Activated naive CD8-positive, alpha-beta T cell treated with anti-CD3 and anti-CD28 coated beads for 36 hours (primary cell): Measurements from ENCODE around the gene MAP3K3. TPM values are rescaled to one million over a fixed set of nuclear protein-coding genes. Genes with fewer than 3 reads are reported as not detected.
A peak's percentile ranks its signal among the peaks of the same experiment; 100 is the strongest.

Experiments
- DNase-seq: peaks from one replicate; pipeline ENCODE4 v3.0.0; 2021
- H3K27ac Mint-ChIP-seq: one replicate; pipeline ENCODE4 v1.8.0; 2022; ENCODE audit warnings: mild to moderate bottlenecking, moderate library complexity, mixed read lengths
- H3K27me3 Mint-ChIP-seq: one replicate; pipeline ENCODE4 v1.8.0; 2022; ENCODE audit warnings: mild to moderate bottlenecking, mixed read lengths
- H3K36me3 Mint-ChIP-seq: one replicate; pipeline ENCODE4 v1.8.0; 2021; ENCODE audit warnings: mild to moderate bottlenecking, mixed read lengths
- H3K4me1 Mint-ChIP-seq: one replicate; pipeline ENCODE4 v1.8.0; 2021; ENCODE audit warnings: mixed read lengths
- H3K4me3 Mint-ChIP-seq: one replicate; pipeline ENCODE4 v1.8.0; 2022; ENCODE audit warnings: mild to moderate bottlenecking, moderate library complexity, mixed read lengths
- H3K9me3 Mint-ChIP-seq: one replicate; pipeline ENCODE4 v1.8.0; 2022; ENCODE audit warnings: mixed read lengths
- total RNA-seq, 2 experiments: library from RNA; stranded (reverse); gene quantifications; one replicate each; pipeline ENCODE4 v1.2.3, GENCODE V29; 2021

Gene MAP3K3
- total RNA-seq, 2 experiments from 2014 or later: 20.1 to 20.8 TPM

DNA sequence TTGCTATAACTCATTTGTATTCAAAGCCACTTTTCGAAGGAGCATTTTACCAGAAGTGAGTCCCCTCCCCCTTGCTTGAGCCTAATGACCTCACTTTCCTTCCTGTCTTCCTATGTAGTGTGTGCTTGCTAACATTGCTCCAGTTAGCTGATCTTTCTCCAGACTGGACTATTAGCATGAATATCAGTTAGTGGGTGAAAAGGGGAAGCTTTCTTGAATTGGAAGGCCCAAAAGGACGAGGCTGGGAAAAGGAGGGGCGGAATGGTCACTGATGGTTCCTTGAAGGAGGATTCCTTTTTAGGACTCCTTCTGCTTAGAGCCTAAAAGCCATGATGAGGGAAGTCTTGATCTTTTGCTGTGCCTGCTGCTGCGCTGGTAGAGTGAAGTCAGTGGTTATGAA lies 11.9 kb downstream of the MAP3K3 start:
- Mint-ChIP-seq H3K27me3 (no peaks in the 10 kb centered on the region), H3K4me3 (no peak overlapping the region), H3K36me3 (peaks cover 6% of the 10 kb centered on the region), H3K9me3 (no peaks in the 10 kb centered on the region), H3K27ac (no peak overlapping the region), H3K4me1 (peaks cover 28% of the 10 kb centered on the region)
- DNase-seq: no peak

DNA sequence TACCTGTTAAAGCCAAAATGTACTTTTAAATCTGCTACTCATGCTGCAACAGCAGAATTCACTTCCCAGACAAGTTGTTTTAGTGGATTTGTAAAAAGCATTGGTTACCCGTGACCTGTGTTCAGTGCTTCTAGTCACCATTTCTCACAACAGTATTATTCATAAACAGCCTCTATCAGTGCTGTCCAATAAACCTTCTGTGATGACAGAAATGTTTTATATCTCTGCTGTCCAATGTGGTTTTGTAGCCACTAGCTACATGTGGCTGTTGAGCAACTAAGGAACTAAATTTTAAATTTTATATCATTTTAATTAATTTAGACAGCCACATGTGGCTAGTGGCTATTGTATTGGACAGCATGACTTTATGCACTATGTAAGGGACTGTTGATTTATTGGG lies 12.6 kb downstream of the MAP3K3 start:
- H3K27ac Mint-ChIP-seq: no peak overlapping the region
- no peak overlapping the region for H3K4me3 Mint-ChIP-seq
- H3K27me3 Mint-ChIP-seq: no peaks in the 10 kb centered on the region
- H3K36me3 Mint-ChIP-seq: peaks cover 6% of the 10 kb centered on the region
- peaks cover 28% of the 10 kb centered on the region for H3K4me1 Mint-ChIP-seq
- no peak for DNase-seq
- H3K9me3 Mint-ChIP-seq: no peaks in the 10 kb centered on the region

DNA sequence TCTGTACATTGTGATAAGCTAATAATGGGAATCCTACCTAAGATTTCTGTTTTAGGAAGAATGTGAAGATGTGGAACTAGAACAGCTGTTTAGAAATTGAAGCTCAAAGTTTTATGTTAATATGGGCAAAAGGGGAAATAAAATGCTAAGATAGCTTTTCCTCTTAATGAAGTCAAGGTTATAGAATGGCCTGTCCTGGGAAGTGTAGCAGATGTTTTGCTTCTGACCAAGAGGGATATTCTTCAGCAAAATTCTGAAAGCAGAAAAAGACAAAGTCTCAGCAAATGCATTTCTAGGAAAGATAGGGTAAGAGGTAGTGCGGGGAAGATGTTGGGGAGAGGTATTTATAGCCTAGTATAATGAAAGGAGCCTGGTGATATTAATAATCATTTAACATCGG lies 13.1 kb downstream of the MAP3K3 start:
- DNase-seq: no peak
- Mint-ChIP-seq H3K27me3 (no peaks in the 10 kb centered on the region), H3K9me3 (no peaks in the 10 kb centered on the region), H3K27ac (no peak overlapping the region), H3K36me3 (peaks cover 6% of the 10 kb centered on the region), H3K4me1 (peaks cover 29% of the 10 kb centered on the region), H3K4me3 (no peak overlapping the region)

DNA sequence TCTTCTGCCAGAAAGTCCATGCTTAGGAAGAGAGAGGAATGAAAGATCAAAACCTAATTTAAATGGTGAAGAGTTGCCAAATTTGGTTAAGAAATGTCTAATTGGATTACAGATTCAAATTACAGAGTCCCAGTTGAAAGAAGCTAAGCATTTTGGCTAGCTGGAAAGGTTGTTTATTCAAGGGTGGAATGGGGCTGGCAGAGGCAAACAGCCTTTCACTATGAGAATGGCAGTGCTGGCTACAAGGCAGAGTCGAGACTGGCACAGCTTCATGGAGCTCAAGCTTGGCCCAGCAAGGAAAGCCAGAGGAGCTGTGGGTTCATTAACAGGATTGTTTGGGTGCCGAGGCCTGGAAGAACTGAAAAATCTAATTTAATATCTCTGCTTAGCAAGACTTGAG lies 13.6 kb downstream of the MAP3K3 start:
- Mint-ChIP-seq H3K9me3 (no peaks in the 10 kb centered on the region), H3K36me3 (peaks cover 6% of the 10 kb centered on the region), H3K4me3 (no peak overlapping the region), H3K27me3 (no peaks in the 10 kb centered on the region), H3K4me1 (peaks cover 28% of the 10 kb centered on the region), H3K27ac (no peak overlapping the region)
- DNase-seq: no peak

DNA sequence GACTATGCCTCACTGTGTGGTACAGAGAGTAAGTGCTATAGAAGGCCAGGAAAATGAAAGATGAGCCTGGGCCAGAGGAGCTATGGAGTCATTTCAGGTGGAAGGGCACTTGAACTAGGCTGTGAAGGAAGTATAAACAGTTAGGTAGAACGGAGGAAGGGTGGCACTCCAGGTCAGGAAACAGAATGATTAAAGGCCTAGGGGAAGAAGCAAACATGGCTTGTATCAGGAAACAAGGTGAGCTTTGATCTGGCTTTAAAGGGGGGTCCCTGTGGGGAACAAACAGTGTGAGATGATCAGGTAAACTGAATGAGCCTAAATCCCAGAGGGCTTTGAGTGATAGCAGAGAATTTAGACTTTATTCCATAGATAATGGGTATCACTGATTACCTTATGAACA lies 16.9 kb downstream of the MAP3K3 start:
- Mint-ChIP-seq H3K36me3 (peaks cover 6% of the 10 kb centered on the region), H3K9me3 (no peaks in the 10 kb centered on the region), H3K27ac (peak overlapping the region; percentile 25), H3K4me3 (no peak overlapping the region), H3K27me3 (no peaks in the 10 kb centered on the region), H3K4me1 (peaks cover 16% of the 10 kb centered on the region)
- DNase-seq: no peak

DNA sequence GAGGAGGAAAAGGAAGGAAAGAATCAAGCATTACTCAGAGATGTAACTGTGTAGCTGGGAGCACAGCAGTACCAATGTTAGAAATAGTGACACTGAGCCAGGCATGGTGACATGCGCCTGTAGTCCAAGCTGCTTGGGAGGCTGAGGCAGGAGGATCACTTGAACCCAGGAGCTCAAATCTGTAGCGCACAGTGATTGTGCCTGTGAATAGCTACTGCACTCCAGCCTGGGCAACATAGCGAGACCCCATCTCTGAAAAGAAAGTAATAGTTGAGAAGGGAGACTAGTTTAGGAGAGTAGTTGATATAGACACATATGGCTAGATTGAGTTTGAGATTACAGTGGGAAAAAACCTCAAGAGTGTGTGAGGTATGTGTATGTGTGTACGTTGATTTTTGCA lies 17.8 kb downstream of the MAP3K3 start:
- no peaks in the 10 kb centered on the region for H3K27me3 Mint-ChIP-seq
- no peaks in the 10 kb centered on the region for H3K9me3 Mint-ChIP-seq
- H3K27ac Mint-ChIP-seq: no peak overlapping the region
- H3K36me3 Mint-ChIP-seq: peaks cover 6% of the 10 kb centered on the region
- H3K4me1 Mint-ChIP-seq: peaks cover 13% of the 10 kb centered on the region
- no peak overlapping the region for H3K4me3 Mint-ChIP-seq
- DNase-seq: no peak

DNA sequence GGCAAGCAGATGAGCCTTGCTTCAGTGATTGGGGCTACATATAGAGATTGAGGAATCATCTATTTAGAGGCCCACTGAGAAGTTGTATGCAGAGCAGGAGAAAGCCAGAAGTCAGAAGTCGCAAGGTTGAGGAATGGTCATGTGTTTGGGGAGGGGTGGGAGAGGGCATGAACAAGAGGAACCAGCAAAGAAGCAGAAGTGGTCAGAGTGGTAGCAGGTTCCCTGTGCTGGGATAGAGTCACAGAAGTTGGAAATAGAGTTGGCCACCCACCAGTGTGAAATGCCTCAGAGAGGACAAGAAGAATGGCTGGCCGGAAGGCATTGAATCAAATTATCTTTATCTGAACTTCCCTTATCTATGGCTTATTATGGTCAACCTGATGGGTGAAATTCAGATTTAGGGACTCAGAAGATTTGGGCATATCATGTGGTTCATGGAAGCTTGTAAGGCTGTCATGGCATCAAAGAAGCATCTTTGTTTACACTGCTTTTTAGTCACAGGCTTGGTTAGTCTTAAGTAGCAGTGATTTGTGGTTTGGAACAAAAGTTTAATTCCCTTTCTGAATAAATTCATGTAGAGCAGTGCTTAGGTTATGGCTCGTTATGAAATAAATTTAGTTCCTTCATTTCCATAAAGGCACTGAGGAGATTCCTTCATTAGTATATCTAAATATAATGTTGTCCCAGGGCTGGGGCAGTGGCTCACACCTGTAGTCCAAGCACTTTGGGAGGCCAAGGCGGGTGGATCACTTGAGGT lies 19.7 kb downstream of the MAP3K3 start:
- no peak for DNase-seq
- no peak overlapping the region for H3K4me3 Mint-ChIP-seq
- no peaks in the 10 kb centered on the region for H3K9me3 Mint-ChIP-seq
- no peaks in the 10 kb centered on the region for H3K27me3 Mint-ChIP-seq
- peaks cover 23% of the 10 kb centered on the region for H3K4me1 Mint-ChIP-seq
- H3K36me3 Mint-ChIP-seq: no peaks in the 10 kb centered on the region
- no peak overlapping the region for H3K27ac Mint-ChIP-seq

DNA sequence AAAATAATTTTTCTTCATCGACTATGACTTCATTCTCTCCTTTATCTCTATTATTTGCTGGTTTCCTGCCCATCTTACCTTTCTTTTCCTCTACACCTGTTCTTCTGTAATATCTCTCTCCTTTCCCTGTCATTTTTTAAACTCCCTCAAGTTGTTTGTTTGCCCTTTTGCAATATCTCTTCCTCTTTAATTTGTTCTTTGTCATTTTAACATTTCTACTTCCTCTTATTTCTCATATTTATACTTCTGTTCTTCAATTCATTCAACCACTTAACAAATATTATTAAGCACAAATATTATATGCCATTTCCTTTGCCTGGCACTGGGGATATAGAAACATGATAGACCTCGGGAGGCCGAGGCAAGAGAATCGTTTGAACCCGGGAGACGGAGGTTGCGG lies 22.6 kb downstream of the MAP3K3 start:
- no peak overlapping the region for H3K27ac Mint-ChIP-seq

DNA sequence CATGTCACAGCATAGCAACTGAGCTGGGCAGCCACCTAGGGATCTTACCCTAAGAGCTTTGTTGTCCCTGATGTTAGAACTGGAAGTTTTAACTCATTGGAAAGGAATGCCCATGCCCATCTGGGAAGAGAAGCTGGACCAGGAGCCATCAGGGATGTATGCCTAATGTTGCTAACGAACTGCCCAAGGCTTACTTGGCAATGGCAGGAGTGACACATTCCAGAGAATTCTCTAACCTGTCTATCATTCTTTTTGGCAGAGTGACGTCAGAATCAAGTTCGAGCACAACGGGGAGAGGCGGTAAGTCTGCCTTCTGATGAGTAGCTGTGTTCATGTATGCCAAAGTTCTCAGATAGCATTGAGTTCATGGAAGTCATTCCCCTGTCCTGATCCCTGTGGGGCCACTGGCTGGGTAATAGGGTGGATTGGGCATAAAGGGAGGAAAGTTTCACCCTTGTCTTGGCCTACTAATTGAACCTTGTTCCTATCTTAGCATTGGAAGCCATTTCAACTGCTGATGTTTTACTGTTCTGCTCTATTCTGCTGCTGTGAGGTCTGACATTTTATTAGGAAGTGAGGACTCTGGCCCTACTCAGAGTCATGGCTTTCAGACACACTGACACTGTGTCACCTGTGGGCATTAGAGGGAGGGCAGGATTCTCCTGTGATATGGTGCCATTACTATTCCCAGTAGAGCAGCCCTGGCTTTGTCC lies 23.7 kb downstream of the MAP3K3 start:
- no peaks in the 10 kb centered on the region for H3K9me3 Mint-ChIP-seq
- no peak overlapping the region for H3K27ac Mint-ChIP-seq

More for the DNA sequence above, 22.6 kb downstream of the MAP3K3 start:
- peaks cover 9% of the 10 kb centered on the region for H3K36me3 Mint-ChIP-seq
- H3K4me3 Mint-ChIP-seq: no peak overlapping the region
- no peak for DNase-seq
- no peaks in the 10 kb centered on the region for H3K27me3 Mint-ChIP-seq
- H3K4me1 Mint-ChIP-seq: peaks cover 17% of the 10 kb centered on the region
- no peaks in the 10 kb centered on the region for H3K9me3 Mint-ChIP-seq

DNA sequence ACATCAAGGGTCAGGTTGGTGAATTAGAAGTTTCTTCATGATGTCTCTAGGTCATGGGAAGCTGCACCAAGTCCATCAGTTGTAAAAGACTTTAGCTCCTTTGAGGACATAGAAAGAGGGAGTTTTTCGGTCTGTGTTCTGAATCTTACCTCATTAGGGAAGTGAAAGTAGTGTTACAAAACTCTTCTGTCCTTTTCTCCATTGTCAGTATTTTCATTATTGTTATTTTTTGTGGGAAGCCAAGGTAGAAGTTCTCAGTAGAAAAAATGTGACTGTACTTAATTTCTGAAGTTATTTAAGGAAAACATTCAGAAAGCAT lies 24.2 kb downstream of the MAP3K3 start:
- Mint-ChIP-seq H3K9me3 (no peaks in the 10 kb centered on the region), H3K4me3 (no peak overlapping the region), H3K4me1 (peaks cover 17% of the 10 kb centered on the region), H3K27ac (no peak overlapping the region), H3K36me3 (peaks cover 13% of the 10 kb centered on the region), H3K27me3 (no peaks in the 10 kb centered on the region)
- no peak for DNase-seq

More for the DNA sequence above, 23.7 kb downstream of the MAP3K3 start:
- H3K36me3 Mint-ChIP-seq: peaks cover 13% of the 10 kb centered on the region
- H3K27me3 Mint-ChIP-seq: no peaks in the 10 kb centered on the region
- no peak overlapping the region for H3K4me3 Mint-ChIP-seq
- peaks cover 17% of the 10 kb centered on the region for H3K4me1 Mint-ChIP-seq
- no peak for DNase-seq

DNA sequence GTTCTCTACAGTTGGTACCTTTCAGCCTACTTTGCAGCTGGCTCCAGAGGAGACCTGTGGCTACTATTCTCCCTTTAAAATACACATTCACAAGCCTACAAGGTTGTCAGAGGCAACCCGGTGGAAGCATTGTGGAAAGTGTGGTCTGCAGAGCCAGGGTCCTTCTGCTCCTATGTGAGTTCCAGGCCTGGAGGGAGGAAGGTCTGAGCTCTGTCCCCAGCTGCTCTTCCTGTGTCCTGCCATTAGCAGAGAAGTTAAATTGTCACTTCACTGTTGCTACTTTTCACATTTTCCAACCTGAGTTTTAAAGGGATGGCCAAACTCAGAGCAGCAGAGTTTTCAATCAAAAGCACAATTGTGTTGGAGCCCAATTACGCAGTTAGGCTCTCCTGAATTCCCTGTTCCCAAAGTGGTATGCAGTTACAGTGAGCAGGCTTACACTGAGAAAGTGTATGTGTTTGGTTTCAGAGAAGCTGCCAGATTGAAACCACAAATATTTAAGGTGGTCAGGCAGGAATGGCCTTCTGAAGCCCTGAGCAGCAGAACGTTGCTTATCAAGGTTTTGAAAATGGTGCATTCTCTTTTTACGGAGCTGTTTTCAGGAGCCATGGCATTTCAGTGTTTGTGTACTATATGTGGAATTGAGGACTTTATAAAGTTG lies 25.0 kb downstream of the MAP3K3 start:
- DNase-seq: no peak
- H3K27ac Mint-ChIP-seq: no peak overlapping the region
- H3K4me1 Mint-ChIP-seq: peaks cover 17% of the 10 kb centered on the region
- H3K36me3 Mint-ChIP-seq: peaks cover 13% of the 10 kb centered on the region
- no peaks in the 10 kb centered on the region for H3K9me3 Mint-ChIP-seq
- no peak overlapping the region for H3K4me3 Mint-ChIP-seq
- no peaks in the 10 kb centered on the region for H3K27me3 Mint-ChIP-seq

DNA sequence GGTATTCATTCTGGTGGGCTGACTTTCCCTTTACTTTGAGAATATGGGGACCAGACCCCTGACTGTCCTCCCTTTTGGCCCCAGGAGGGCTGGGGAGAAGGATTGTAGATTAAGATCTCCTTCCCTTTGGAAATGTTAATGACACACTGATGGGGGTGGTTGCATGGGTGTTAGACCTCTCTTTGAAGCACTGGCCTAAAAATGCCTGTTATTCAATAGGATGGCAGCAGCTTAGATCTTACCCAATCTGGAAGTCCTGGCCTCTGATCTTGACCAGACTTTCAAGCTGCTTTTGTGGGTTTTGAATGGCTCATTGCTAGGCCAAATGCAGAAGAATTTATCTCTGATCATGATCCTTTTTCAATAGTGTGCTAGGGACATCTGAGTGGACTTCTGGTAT lies 25.7 kb downstream of the MAP3K3 start:
- H3K27ac Mint-ChIP-seq: no peak overlapping the region
- H3K4me3 Mint-ChIP-seq: no peak overlapping the region
- H3K36me3 Mint-ChIP-seq: peaks cover 13% of the 10 kb centered on the region
- H3K27me3 Mint-ChIP-seq: no peaks in the 10 kb centered on the region
- peaks cover 17% of the 10 kb centered on the region for H3K4me1 Mint-ChIP-seq
- no peak for DNase-seq
- no peaks in the 10 kb centered on the region for H3K9me3 Mint-ChIP-seq

DNA sequence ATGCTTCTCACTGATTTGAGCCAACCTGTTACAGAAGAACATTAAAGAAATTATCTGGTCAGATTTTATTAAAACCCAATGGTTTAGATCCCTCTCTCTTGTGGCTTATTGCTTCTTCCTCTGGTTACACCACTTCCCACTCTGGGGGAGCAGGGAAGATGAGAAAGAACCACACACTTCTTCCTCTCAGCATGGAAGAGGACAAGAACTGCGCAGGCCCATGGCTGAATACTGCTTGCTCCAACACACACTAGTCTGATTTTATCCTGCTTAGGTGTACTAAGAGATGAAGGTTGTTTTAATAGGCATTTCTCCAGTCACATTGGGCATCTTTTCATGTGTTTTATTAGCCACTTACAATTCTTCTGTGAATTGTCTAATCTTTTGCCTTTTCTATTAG lies 27.6 kb downstream of the MAP3K3 start:
- Mint-ChIP-seq H3K4me1 (peaks cover 17% of the 10 kb centered on the region), H3K9me3 (no peaks in the 10 kb centered on the region), H3K27me3 (no peaks in the 10 kb centered on the region), H3K4me3 (no peak overlapping the region), H3K27ac (no peak overlapping the region), H3K36me3 (peaks cover 13% of the 10 kb centered on the region)
- no peak for DNase-seq

DNA sequence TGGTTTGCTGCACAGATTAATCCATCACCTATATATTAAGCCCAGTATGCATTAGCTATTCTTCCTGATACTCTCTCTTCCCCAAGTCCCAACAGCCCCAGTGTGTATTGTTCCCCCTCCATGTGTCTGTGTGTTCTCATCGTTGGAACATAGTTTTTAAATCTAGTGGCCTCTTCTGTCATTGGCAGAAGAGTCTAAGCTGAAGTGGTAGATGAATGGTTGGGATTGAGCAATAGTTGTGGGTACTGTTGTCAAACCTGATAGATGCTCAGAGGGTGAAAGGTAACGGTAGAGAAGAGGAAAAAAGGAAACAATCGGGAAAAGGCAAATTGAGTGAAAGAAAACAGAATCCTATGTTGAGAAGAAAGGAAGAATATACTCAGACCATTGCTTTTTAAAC lies 29.9 kb downstream of the MAP3K3 start:
- Mint-ChIP-seq H3K4me1 (peaks cover 4% of the 10 kb centered on the region), H3K36me3 (peaks cover 13% of the 10 kb centered on the region), H3K4me3 (no peak overlapping the region), H3K27me3 (no peaks in the 10 kb centered on the region), H3K9me3 (no peaks in the 10 kb centered on the region), H3K27ac (no peak overlapping the region)
- no peak for DNase-seq

DNA sequence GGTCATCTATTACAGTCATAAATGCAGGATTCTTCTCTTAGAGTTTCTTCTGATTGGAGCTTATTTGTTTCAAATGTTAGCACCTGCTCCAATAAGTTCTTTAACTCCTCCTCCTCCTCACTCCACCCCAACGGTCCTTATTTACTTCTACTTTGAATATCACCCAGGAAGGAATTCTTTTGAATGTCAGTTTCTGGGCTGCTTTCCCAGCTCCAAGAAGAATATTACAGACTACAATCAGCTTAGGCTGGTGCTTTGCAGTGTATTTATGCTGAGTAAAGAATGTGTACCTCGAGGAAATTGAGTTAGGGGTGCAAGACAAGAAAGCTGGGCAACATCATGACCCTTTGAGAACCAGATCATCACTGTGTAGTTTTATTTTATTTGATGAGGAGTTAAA lies 30.8 kb downstream of the MAP3K3 start:
- no peak for DNase-seq
- Mint-ChIP-seq H3K4me1 (peaks cover 3% of the 10 kb centered on the region), H3K9me3 (no peaks in the 10 kb centered on the region), H3K27me3 (no peaks in the 10 kb centered on the region), H3K4me3 (no peak overlapping the region), H3K27ac (no peak overlapping the region), H3K36me3 (peaks cover 13% of the 10 kb centered on the region)
